Vagina (tissue), 2 donors: Measurements from ENCODE around the gene DCTN1.

ENCODE experiments used
- CTCF ChIP-seq, 3 experiments: fragments of 450-650 bp in 2 of 3; fragments of 200-600 bp in 1 of 3; sonication (generic) in 1 of 3; IDR thresholded peaks; one replicate each; pipeline ENCODE4 v1.5.1; 2017 to 2019; ENCODE audit warnings: antibody characterized with exemption in 3 of 3, mild to moderate bottlenecking in 2 of 3, moderate library complexity in 2 of 3
- POLR2AphosphoS5 ChIP-seq, 2 donors: sonication (generic); formaldehyde crosslinking; IDR thresholded peaks; one replicate each; pipeline ENCODE4 v1.9.0; 2017; ENCODE audit warnings: antibody characterized with exemption in 2 of 2, mild to moderate bottlenecking in 2 of 2, low read depth in 1 of 2; ENCODE audit not compliant: insufficient read depth in 1 of 2

- TF ChIP-seq POLR2AphosphoS5 (IDR thresholded peaks at IDR 0.05; ENCODE audit: insufficient read depth in 1 of 2, low read depth in 1 of 2) (no peak), CTCF (IDR thresholded peaks at IDR 0.05) (no peak)
Measured at GRCh38 chr2:74345272-74345943, 34.7 kb downstream of the DCTN1 start.
